ENCODE measurements around the gene UNC13C.

UNC13C gene

GRCh38 chr15:54540721-54541120, 562.5 kb downstream of the UNC13C start:
- no peaks in the 10 kb centered on the region for H3K27me3 ChIP-seq (ENCODE audit: control insufficient read depth, insufficient read depth, low read length, poor library complexity, severe bottlenecking)
- 94 to 96% methylated on average over 6 of the region's 6 CpGs for WGBS, 2 experiments
- no peaks in the 10 kb centered on the region for H3K9me3 ChIP-seq (ENCODE audit: control insufficient read depth, low read length)
- H3K27ac ChIP-seq (ENCODE audit: insufficient read depth, low read depth, low read length, poor library complexity, severe bottlenecking) = no peak overlapping the region
- no peaks in the 10 kb centered on the region for H3K4me1 ChIP-seq (ENCODE audit: control insufficient read depth, insufficient read depth, low read length)
- no peak overlapping the region for H3K4me3 ChIP-seq (ENCODE audit: insufficient read depth, low read depth, low read length)
- no peaks in the 10 kb centered on the region for H3K36me3 ChIP-seq (ENCODE audit: control insufficient read depth, insufficient read depth, low read length)

GRCh38 chr15:54547491-54547890, 569.2 kb downstream of the UNC13C start:
- H3K9me3 ChIP-seq (ENCODE audit: control insufficient read depth, low read length) = no peaks in the 10 kb centered on the region
- 87% methylated on average over 1 of the region's 3 CpGs; no CpG with 5 or more reads in 1 of the 2 experiments for WGBS, 2 experiments
- H3K36me3 ChIP-seq (ENCODE audit: control insufficient read depth, insufficient read depth, low read length) = no peaks in the 10 kb centered on the region
- H3K27ac ChIP-seq (ENCODE audit: insufficient read depth, low read depth, low read length, poor library complexity, severe bottlenecking) = no peak overlapping the region
- no peaks in the 10 kb centered on the region for H3K27me3 ChIP-seq (ENCODE audit: control insufficient read depth, insufficient read depth, low read length, poor library complexity, severe bottlenecking)
- no peak overlapping the region for H3K4me3 ChIP-seq (ENCODE audit: insufficient read depth, low read depth, low read length)
- H3K4me1 ChIP-seq (ENCODE audit: control insufficient read depth, insufficient read depth, low read length) = no peaks in the 10 kb centered on the region

- WGBS, 2 experiments = 85 to 100% methylated on average over 1 of the region's 1 CpG
- no peak overlapping the region for H3K27ac ChIP-seq (ENCODE audit: insufficient read depth, low read depth, low read length, poor library complexity, severe bottlenecking)
Observed at GRCh38 chr15:54550954-54551353, 572.7 kb downstream of the UNC13C start.

GRCh38 chr15:54556231-54556630, 578.0 kb downstream of the UNC13C start:
- H3K27me3 ChIP-seq (ENCODE audit: control insufficient read depth, insufficient read depth, low read length, poor library complexity, severe bottlenecking) = no peaks in the 10 kb centered on the region
- no peaks in the 10 kb centered on the region for H3K36me3 ChIP-seq (ENCODE audit: control insufficient read depth, insufficient read depth, low read length)
- no peaks in the 10 kb centered on the region for H3K9me3 ChIP-seq (ENCODE audit: control insufficient read depth, low read length)
- no peak overlapping the region for H3K4me3 ChIP-seq (ENCODE audit: insufficient read depth, low read depth, low read length)
- WGBS, 2 experiments = 67 to 71% methylated on average over 1 of the region's 1 CpG
- no peaks in the 10 kb centered on the region for H3K4me1 ChIP-seq (ENCODE audit: control insufficient read depth, insufficient read depth, low read length)
- no peak overlapping the region for H3K27ac ChIP-seq (ENCODE audit: insufficient read depth, low read depth, low read length, poor library complexity, severe bottlenecking)

More at GRCh38 chr15:54550954-54551353, 572.7 kb downstream of the UNC13C start:
- Histone ChIP-seq H3K36me3 (ENCODE audit: control insufficient read depth, insufficient read depth, low read length) (no peaks in the 10 kb centered on the region), H3K9me3 (ENCODE audit: control insufficient read depth, low read length) (no peaks in the 10 kb centered on the region), H3K4me1 (ENCODE audit: control insufficient read depth, insufficient read depth, low read length) (no peaks in the 10 kb centered on the region), H3K4me3 (ENCODE audit: insufficient read depth, low read depth, low read length) (no peak overlapping the region), H3K27me3 (ENCODE audit: control insufficient read depth, insufficient read depth, low read length, poor library complexity, severe bottlenecking) (no peaks in the 10 kb centered on the region)

- Histone ChIP-seq H3K27ac (ENCODE audit: insufficient read depth, low read depth, low read length, poor library complexity, severe bottlenecking) (no peak overlapping the region), H3K4me3 (ENCODE audit: insufficient read depth, low read depth, low read length) (no peak overlapping the region), H3K9me3 (ENCODE audit: control insufficient read depth, low read length) (no peaks in the 10 kb centered on the region), H3K27me3 (ENCODE audit: control insufficient read depth, insufficient read depth, low read length, poor library complexity, severe bottlenecking) (no peaks in the 10 kb centered on the region), H3K4me1 (ENCODE audit: control insufficient read depth, insufficient read depth, low read length) (no peaks in the 10 kb centered on the region), H3K36me3 (ENCODE audit: control insufficient read depth, insufficient read depth, low read length) (no peaks in the 10 kb centered on the region)
- WGBS, 2 experiments = 80 to 93% methylated on average over 3 to 4 of the region's 4 CpGs
Observed at GRCh38 chr15:54559405-54560069, 581.3 kb downstream of the UNC13C start.

- WGBS, 2 experiments = 100% methylated on average over 2 of the region's 2 CpGs; no CpG with 5 or more reads in 1 of the 2 experiments
- H3K9me3 ChIP-seq (ENCODE audit: control insufficient read depth, low read length) = no peaks in the 10 kb centered on the region
- no peaks in the 10 kb centered on the region for H3K36me3 ChIP-seq (ENCODE audit: control insufficient read depth, insufficient read depth, low read length)
- no peak overlapping the region for H3K4me3 ChIP-seq (ENCODE audit: insufficient read depth, low read depth, low read length)
- no peaks in the 10 kb centered on the region for H3K4me1 ChIP-seq (ENCODE audit: control insufficient read depth, insufficient read depth, low read length)
- no peak overlapping the region for H3K27ac ChIP-seq (ENCODE audit: insufficient read depth, low read depth, low read length, poor library complexity, severe bottlenecking)
- no peaks in the 10 kb centered on the region for H3K27me3 ChIP-seq (ENCODE audit: control insufficient read depth, insufficient read depth, low read length, poor library complexity, severe bottlenecking)
Observed at GRCh38 chr15:54560417-54560816, 582.2 kb downstream of the UNC13C start.

GRCh38 chr15:54564166-54564565, 585.9 kb downstream of the UNC13C start:
- no peaks in the 10 kb centered on the region for H3K9me3 ChIP-seq (ENCODE audit: control insufficient read depth, low read length)
- no peaks in the 10 kb centered on the region for H3K36me3 ChIP-seq (ENCODE audit: control insufficient read depth, insufficient read depth, low read length)
- H3K27ac ChIP-seq (ENCODE audit: insufficient read depth, low read depth, low read length, poor library complexity, severe bottlenecking) = no peak overlapping the region
- no peak overlapping the region for H3K4me3 ChIP-seq (ENCODE audit: insufficient read depth, low read depth, low read length)
- H3K27me3 ChIP-seq (ENCODE audit: control insufficient read depth, insufficient read depth, low read length, poor library complexity, severe bottlenecking) = no peaks in the 10 kb centered on the region
- no peaks in the 10 kb centered on the region for H3K4me1 ChIP-seq (ENCODE audit: control insufficient read depth, insufficient read depth, low read length)
- WGBS, 2 experiments = 90 to 95% methylated on average over 3 of the region's 3 CpGs

- no peaks in the 10 kb centered on the region for H3K4me1 ChIP-seq (ENCODE audit: control insufficient read depth, insufficient read depth, low read length)
Observed at GRCh38 chr15:54566654-54567053, 588.4 kb downstream of the UNC13C start.

GRCh38 chr15:54567408-54568035, 589.3 kb downstream of the UNC13C start:
- Histone ChIP-seq H3K27ac (ENCODE audit: insufficient read depth, low read depth, low read length, poor library complexity, severe bottlenecking) (no peak overlapping the region), H3K4me1 (ENCODE audit: control insufficient read depth, insufficient read depth, low read length) (no peaks in the 10 kb centered on the region), H3K27me3 (ENCODE audit: control insufficient read depth, insufficient read depth, low read length, poor library complexity, severe bottlenecking) (no peaks in the 10 kb centered on the region), H3K4me3 (ENCODE audit: insufficient read depth, low read depth, low read length) (no peak overlapping the region), H3K36me3 (ENCODE audit: control insufficient read depth, insufficient read depth, low read length) (no peaks in the 10 kb centered on the region), H3K9me3 (ENCODE audit: control insufficient read depth, low read length) (no peaks in the 10 kb centered on the region)
- WGBS, 2 experiments = 79 to 93% methylated on average over 2 of the region's 2 CpGs

More at GRCh38 chr15:54566654-54567053, 588.4 kb downstream of the UNC13C start:
- Histone ChIP-seq H3K27me3 (ENCODE audit: control insufficient read depth, insufficient read depth, low read length, poor library complexity, severe bottlenecking) (no peaks in the 10 kb centered on the region), H3K36me3 (ENCODE audit: control insufficient read depth, insufficient read depth, low read length) (no peaks in the 10 kb centered on the region), H3K27ac (ENCODE audit: insufficient read depth, low read depth, low read length, poor library complexity, severe bottlenecking) (no peak overlapping the region), H3K9me3 (ENCODE audit: control insufficient read depth, low read length) (no peaks in the 10 kb centered on the region), H3K4me3 (ENCODE audit: insufficient read depth, low read depth, low read length) (no peak overlapping the region)
- 88 to 93% methylated on average over 3 of the region's 5 CpGs for WGBS, 2 experiments

GRCh38 chr15:54568381-54568780, 590.1 kb downstream of the UNC13C start:
- H3K4me3 ChIP-seq (ENCODE audit: insufficient read depth, low read depth, low read length) = no peak overlapping the region
- no peaks in the 10 kb centered on the region for H3K9me3 ChIP-seq (ENCODE audit: control insufficient read depth, low read length)
- no peak overlapping the region for H3K27ac ChIP-seq (ENCODE audit: insufficient read depth, low read depth, low read length, poor library complexity, severe bottlenecking)
- no CpG with 5 or more reads among the region's 1 CpG for WGBS, 2 experiments
- no peaks in the 10 kb centered on the region for H3K36me3 ChIP-seq (ENCODE audit: control insufficient read depth, insufficient read depth, low read length)
- H3K4me1 ChIP-seq (ENCODE audit: control insufficient read depth, insufficient read depth, low read length) = no peaks in the 10 kb centered on the region
- H3K27me3 ChIP-seq (ENCODE audit: control insufficient read depth, insufficient read depth, low read length, poor library complexity, severe bottlenecking) = no peaks in the 10 kb centered on the region
